GM12891 (cell line): ENCODE data around the gene ATP2A1.

Source experiments
- POLR2A ChIP-seq: IDR thresholded peaks from 2 replicates; pipeline ENCODE4 v1.6.1; 2011; ENCODE audit warnings: low read depth, low read length, control low read depth
- POLR2AphosphoS5 ChIP-seq: IDR thresholded peaks from 2 replicates; pipeline ENCODE4 v1.6.1; 2011; ENCODE audit warnings: low read depth, low read length, control low read depth
- POU2F2 ChIP-seq: IDR thresholded peaks from 2 replicates; pipeline ENCODE4 v1.6.1; 2011; ENCODE audit warnings: low read depth, mild to moderate bottlenecking, control low read depth, low read length, moderate library complexity
- SPI1 ChIP-seq: IDR thresholded peaks from 2 replicates; pipeline ENCODE4 v1.6.1; 2011; ENCODE audit warnings: low read depth, low read length, control low read depth
- TAF1 ChIP-seq: IDR thresholded peaks from 2 replicates; pipeline ENCODE4 v1.6.1; 2011; ENCODE audit warnings: low read depth, low read length, control low read depth

DNA sequence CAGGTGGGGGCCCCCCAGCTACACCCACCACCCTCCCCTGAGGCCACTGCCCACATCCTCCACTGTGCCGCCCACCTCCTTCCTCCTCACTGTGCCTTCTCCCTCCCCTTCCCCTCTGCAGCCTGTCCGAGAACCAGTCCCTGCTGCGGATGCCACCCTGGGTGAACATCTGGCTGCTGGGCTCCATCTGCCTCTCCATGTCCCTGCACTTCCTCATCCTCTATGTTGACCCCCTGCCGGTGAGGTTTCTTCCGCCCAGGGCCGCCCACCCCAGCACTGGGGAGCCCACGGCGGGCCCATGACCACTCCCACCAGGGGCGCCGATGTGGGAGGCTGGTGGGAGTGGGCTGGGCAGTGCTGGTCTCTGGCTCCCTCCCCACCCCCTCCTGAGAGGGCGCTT is 24.6 kb downstream of the ATP2A1 start:
- no peak for TF ChIP-seq TAF1
- no peak for TF ChIP-seq POLR2A
- no peak; the same call in 1 of the 2 replicates for TF ChIP-seq POLR2AphosphoS5
- TF ChIP-seq POU2F2 = no peak
- 0 out of 2 replicates have a peak, but pooled peaks have one; percentile 12 for TF ChIP-seq SPI1
